ENCODE results near the gene PRKN.
"Not testable (repeated sequence)": the region's sequence is repeated elsewhere in the genome, so short reads cannot be mapped to it uniquely, and the experiment has no call there.

PRKN gene

DNA sequence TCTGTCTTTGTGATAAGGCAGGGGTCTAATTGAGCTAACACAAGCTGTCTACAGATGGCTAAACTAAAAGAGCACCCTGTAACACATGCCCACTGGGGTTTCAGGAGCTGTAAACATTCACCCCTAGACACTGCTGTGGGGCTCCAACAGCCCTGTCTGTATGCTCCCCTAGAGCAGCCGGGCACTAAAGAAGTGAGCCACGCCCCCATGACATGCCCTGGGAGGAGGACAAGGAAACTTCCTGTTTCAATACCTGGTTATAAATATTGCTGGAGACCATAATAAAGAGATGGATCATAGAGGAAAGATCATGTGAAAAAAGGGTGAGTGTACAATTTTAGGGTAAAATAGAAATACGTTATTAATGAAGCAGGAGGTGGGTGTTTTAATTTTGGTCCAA, 786.0 kb downstream of the PRKN start:
- no peak for DNase-seq

DNA sequence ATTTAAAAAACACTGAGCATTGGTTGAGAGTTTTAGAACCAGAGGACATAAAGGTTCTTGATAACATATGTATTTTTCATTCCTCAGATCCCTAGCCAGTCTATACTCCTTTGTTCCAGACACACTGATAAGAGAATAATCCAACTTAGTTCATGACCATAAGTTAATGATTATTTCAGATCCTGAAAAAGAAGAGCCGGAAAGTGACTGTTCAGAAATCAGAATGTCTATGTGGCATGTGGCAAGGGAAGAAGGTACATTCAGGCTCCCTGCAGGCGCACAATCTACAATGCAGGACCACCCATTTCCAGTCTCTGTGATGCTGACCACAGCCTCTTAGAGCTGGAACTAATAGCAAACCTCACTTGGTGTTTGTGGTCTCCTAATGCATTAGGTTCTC, 787.0 kb downstream of the PRKN start:
- DNase-seq, result no peak

DNA sequence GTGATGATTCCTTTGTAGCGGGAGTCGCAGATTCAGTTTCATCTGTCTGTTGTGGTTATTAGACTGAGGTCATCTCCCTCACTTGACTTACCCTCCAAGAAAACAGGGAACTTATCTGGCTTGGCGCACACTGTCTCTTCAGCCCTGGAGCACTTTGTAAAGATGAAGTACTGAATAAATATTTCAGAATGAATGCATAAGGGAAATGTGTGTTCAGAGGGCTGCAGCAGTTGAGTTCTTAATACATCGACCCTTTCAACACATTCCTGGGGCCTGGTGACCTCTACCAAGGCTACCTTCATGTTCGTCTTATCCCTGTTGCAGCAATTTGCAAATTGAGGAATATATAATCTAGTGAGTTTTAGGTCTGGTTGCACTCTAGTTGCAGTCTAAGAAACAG, 801.2 kb downstream of the PRKN start:
- DNase-seq, result no peak

DNA sequence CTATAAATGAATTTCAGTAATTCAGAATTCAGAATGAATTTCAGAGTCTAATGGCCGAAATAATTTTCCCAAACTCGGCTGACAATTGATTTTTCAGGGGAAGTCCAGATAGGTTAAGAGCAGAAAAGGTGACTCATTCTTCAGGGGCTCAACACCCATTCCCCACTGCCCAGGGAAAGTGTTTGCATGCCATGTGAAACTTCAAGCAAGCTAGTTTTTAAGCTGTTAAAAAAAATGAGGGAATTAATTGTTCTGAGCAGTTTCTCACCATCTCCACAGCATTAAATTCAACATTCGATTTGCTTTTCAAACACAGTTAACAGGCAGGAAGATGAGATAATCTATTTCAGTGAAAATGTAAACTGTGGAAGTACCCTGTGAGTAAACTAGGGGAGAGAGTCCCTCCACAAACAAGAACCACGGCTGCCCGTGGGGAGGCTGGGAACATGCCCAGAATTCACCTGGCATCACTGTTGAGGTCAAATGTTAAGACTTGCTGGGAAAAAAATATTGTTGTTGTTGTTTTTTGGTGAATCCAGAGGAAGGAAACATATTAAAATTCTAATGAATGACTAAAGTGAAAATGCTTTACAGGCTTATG, 803.0 kb downstream of the PRKN start:
- DNase-seq, result no peak

GRCh38 chr6:161922631-161923119, 804.9 kb downstream of the PRKN start:
- DNase-seq, result peak; percentile 29

- DNase-seq, result no peak
These were observed 805.8 kb downstream of the PRKN start for GRCh38 chr6:161921602-161922395.

- no peak for DNase-seq
These were observed 807.9 kb downstream of the PRKN start for GRCh38 chr6:161919691-161920090.

- DNase-seq, result no peak
These were observed 808.8 kb downstream of the PRKN start for GRCh38 chr6:161918628-161919205.

DNA sequence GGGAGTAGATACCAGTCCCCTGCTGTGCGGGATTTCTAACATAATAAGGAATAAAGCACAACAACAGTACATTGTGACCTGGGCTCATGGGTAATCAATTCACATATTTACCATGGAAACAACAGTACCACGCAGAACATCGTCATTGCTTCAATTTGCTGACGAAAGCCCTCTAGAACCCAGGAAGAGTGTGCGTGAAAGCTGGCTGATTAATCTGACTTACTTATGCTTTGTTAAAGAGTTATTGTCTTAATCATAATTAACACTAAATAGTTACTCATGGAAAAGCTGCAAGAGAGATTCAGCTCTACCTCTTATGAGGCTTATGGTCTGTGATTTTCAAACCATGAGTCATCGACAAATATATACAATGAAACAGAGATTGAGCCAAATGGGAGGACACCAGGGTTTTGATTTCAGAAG, 809.4 kb downstream of the PRKN start:
- DNase-seq, result no peak

DNA sequence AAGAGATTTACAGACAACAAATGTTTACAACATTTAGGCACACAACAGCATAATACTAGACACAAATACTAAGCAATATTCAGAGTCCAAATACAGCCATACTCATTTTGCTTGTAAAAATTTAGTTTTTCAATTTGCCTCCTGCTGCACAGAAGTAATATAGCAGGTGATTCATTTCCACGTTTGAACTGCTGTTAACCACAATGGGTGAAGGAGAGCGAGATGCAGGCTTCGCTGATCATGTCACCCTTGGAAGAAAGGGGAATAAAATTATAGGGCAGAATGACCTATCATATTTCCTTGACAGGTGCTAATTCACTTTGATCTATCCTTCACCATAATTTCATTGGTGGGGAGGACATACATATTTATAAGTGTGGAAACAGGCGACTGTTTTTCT, 809.9 kb downstream of the PRKN start:
- DNase-seq, result no peak

GRCh38 chr6:161915456-161915964, 812.1 kb downstream of the PRKN start:
- no peak for DNase-seq

- no peak for DNase-seq
These were observed 818.7 kb downstream of the PRKN start for GRCh38 chr6:161908872-161909271.

- DNase-seq, result no peak
These were observed 821.0 kb downstream of the PRKN start for GRCh38 chr6:161906571-161906970.

DNA sequence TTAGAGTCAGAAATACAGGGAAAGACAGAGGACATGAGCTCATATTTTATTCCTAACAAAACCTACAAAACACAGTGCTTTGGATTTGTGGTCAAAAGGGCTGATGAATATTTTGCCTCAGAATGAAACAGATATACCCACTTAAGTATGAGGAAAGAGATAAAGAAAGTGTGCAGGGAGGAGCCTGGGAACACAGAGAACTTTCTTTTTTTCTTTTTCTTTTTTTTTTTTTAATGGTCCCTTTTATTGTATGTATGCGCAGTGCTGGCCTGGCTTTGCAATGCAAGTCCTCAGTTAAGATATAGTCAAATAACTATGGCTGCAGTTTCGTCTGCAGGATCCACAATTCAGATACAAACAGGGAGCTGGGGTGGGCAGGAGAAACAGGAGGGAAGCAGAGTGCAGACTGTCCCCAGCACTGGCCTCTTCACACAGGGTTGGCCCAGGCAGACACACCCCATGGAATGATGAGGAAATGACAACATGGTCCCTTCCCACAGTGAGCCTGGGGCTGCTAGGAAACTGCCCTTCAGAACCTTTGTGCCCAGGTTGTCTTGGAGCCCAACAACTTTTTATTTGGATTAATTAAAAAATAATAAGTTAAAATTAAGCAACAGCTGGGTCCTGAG, 823.9 kb downstream of the PRKN start:
- DNase-seq, result no peak

DNA sequence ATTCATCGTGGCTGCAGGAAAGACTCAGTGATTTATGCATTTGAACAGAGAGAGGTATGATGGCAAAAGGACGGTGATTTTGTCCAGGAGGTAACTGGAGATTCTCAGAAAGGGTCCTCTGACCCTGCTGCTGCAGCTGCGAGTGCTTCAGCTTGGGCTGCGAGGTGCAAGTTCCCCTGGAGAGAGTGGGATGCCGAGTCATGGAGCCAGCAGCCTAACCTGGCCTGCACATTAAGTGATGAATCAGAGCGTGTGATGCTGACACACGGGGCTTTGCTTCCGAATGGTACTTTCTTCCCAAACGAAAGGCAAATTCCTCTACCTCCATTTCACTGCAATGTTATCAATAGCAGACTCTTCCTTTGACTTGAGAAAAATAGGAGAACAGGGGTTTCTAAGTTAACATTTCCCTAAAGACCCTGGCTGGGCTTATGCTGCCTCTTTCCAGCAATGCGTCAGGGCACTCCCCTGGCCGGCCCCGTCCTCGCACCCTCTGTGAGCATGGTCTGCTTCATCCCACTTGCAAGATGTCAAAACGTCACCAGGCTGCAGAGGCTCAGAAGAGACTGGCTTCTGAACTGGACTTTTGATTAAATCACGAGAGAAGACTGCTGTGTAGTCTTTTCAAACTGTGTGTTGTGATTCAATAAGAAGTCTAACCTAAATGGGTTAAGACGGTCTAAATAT, 825.7 kb downstream of the PRKN start:
- no peak for DNase-seq

- no peak for DNase-seq
These were observed 833.1 kb downstream of the PRKN start for GRCh38 chr6:161894436-161894835.

GRCh38 chr6:161891542-161891941, 836.0 kb downstream of the PRKN start:
- DNase-seq, result no peak

GRCh38 chr6:161890832-161891297, 836.7 kb downstream of the PRKN start:
- DNase-seq, result no peak

DNA sequence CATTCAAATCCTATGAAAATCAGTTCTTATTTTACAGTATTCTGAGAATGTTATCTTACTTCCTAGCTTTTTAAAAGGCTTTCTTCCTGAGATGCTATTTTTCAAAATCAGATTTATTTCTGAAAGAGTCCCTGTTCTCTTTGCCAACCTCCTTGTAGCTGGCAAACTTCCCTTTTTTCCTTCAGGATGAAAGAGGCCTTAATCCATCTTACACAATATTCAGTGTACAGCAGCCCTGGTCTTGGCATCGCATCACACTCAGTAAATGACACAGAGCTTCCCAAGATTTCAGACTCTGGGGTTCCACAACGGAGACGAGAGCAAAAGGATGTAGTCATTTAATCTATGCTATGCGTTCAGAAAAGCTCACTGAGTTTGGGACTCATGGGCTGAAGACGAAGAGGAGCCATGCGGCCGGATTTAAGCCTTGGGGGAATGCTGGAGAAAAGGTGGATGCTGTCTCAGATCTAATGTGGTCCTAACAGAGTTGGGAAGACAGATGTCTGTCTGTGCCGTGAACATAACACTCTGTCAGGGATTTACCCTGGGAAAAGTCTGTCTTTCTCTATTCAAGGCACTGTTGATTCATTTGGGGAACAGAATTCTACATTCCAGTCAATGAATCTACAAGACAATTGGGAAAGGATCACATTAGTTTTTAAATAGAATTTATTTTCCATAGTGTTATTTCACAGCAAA, 837.3 kb downstream of the PRKN start:
- DNase-seq, result no peak

GRCh38 chr6:161889324-161889723, 838.2 kb downstream of the PRKN start:
- no peak for DNase-seq

- not testable (repeated sequence) for DNase-seq
These were observed 841.0 kb downstream of the PRKN start for GRCh38 chr6:161886545-161886944.

- DNase-seq, result no peak
These were observed 842.8 kb downstream of the PRKN start for GRCh38 chr6:161884782-161885181.

Data from femur (tissue), 1 donor.